Muscle layer of duodenum (tissue), 2 donors: Measurements from ENCODE around the gene PDE11A.

Experiments
- H3K27ac ChIP-seq: one replicate; pipeline ENCODE4 v1.7.0; 2013; ENCODE audit warnings: mild to moderate bottlenecking, low read length
- H3K27me3 ChIP-seq: one replicate; pipeline ENCODE4 v1.7.0; 2013; ENCODE audit warnings: low read depth, mild to moderate bottlenecking, control low read depth, low read length
- H3K36me3 ChIP-seq, 2 donors: one replicate each; pipeline ENCODE4 v1.7.0; 2013; ENCODE audit warnings: low read length in 2 of 2, control low read depth in 1 of 2, mild to moderate bottlenecking in 1 of 2; ENCODE audit not compliant: insufficient read depth in 2 of 2, control insufficient read depth in 1 of 2
- H3K4me1 ChIP-seq, 2 donors: one replicate each; pipeline ENCODE4 v1.7.0; 2013; ENCODE audit warnings: low read length in 2 of 2, mild to moderate bottlenecking in 2 of 2, control low read depth in 1 of 2, moderate library complexity in 1 of 2; ENCODE audit not compliant: insufficient read depth in 2 of 2, control insufficient read depth in 1 of 2
- H3K4me3 ChIP-seq, 2 donors: one replicate each; pipeline ENCODE4 v1.7.0; 2013; ENCODE audit warnings: low read length in 2 of 2, low read depth in 1 of 2, mild to moderate bottlenecking in 1 of 2
- H3K9me3 ChIP-seq, 2 donors: one replicate each; pipeline ENCODE4 v1.7.0; 2013; ENCODE audit warnings: low read length in 2 of 2, control low read depth in 1 of 2, mild to moderate bottlenecking in 1 of 2; ENCODE audit not compliant: control insufficient read depth in 1 of 2
- donor health status: healthy.

Gene PDE11A

DNA sequence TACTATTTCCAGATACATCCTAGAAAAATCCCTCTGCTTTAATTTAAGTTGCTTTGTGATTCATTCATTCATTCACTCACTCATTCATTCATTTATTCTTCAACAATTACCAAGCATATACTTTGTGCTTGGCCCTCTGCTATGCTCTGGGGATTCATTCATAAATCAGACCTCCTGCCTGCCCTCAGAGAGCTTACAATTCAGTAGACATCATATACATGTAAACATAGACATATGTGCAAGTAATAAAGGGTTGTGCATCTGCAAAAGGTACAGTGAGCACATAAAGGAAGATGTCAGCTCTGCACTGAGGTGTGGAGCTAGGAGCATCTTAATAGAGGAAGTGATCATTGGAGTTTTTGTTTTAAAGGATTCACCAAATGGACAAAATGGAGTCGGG, 490.6 kb downstream of the PDE11A start:
- no peaks in the 10 kb centered on the region for H3K9me3 ChIP-seq
- no peaks in the 10 kb centered on the region for H3K27me3 ChIP-seq
- H3K4me3 ChIP-seq: no peak overlapping the region
- H3K27ac ChIP-seq: no peak overlapping the region
- no peaks in the 10 kb centered on the region for H3K36me3 ChIP-seq
- H3K4me1 ChIP-seq: no peaks in the 10 kb centered on the region

DNA sequence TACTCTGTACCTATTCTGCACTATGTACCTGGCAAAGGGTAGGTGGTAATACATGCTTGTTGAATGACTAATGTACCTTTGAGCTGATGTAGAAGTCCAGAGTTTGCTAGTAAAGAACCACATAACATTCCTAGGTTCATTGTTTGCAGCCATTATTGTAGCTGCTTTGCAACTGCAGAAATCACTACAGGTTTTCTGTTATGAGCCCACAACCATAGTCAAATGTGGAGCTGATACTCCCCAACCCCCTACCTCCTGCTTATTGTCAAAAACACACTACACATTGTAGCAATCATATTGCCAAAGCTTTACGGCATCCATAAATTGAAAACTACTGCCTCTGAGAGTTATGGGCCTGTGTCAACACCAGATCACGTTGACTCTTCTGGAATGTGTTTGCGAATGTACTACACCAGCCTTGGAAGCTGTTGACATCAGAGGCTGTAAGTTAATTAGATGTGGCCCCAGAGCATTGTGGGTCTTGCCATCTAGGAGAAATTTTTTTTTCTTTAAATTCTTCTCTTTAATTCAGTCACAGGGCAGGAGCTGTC, 493.0 kb downstream of the PDE11A start:
- no peak overlapping the region for H3K27ac ChIP-seq
- no peaks in the 10 kb centered on the region for H3K9me3 ChIP-seq

DNA sequence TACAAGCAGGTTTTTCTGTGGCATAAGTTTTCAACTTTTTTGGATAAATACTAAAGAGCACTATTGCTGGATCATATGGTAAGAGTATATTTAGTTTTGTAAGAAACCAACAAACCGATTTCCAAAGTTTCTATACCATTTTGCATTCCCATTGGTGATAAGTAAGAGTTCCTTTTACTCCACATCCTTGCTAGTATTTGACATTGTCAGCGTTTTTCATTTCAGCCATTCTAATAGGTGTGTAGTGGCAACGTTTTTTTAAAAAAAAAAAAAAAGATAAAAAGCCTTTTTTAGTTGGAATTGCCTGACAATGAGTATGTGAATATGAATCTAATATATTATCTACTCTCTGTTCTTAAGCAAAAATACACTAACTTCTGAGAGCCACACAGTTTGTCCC, 494.1 kb downstream of the PDE11A start:
- no peaks in the 10 kb centered on the region for H3K4me1 ChIP-seq
- no peaks in the 10 kb centered on the region for H3K36me3 ChIP-seq
- no peak overlapping the region for H3K4me3 ChIP-seq
- H3K27ac ChIP-seq: no peak overlapping the region
- no peaks in the 10 kb centered on the region for H3K9me3 ChIP-seq
- no peaks in the 10 kb centered on the region for H3K27me3 ChIP-seq

More for the DNA sequence above, 493.0 kb downstream of the PDE11A start:
- H3K4me1 ChIP-seq: no peaks in the 10 kb centered on the region
- H3K36me3 ChIP-seq: no peaks in the 10 kb centered on the region
- H3K4me3 ChIP-seq: no peak overlapping the region
- H3K27me3 ChIP-seq: no peaks in the 10 kb centered on the region

DNA sequence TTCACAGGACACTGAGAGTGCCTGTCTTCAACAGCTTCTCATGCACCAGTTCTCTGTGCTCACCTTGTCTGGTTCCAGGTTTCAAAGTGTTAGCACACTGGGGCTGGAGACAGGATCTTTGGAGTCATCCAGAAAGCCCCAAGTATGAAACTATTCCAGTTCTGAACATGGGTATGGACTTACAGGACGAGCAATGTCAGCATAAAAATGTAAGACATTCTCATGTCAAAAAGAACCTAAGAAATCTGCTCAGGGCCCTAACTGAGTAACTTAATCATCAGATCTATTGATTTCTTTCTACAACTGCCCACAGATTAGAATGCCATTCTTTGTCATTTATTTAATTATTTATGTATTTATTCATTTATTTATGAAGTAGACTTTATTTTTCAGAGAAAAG, 495.5 kb downstream of the PDE11A start:
- no peak overlapping the region for H3K4me3 ChIP-seq
- no peaks in the 10 kb centered on the region for H3K4me1 ChIP-seq
- H3K27me3 ChIP-seq: no peaks in the 10 kb centered on the region
- no peak overlapping the region for H3K27ac ChIP-seq
- H3K9me3 ChIP-seq: no peaks in the 10 kb centered on the region
- H3K36me3 ChIP-seq: no peaks in the 10 kb centered on the region

DNA sequence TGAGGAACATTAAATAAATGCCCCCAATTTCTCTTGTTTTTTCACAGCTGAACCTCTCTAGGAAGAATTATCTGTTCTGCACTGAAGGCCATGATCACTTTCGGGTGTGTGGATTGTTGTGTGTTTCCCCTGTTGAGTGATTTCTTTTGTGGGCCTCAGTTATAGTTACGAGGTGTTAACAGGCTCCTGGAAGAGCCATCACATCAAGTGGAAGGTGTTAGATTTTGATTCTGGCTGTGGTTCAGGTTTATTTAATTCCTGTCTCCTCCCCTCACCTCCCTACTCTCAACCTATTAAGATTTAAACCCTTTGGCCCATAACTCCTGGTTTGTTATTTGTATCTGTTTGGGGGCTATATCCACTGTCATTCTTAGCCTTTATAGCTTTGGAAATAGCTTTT, 497.2 kb downstream of the PDE11A start:
- H3K4me1 ChIP-seq: peaks cover 0 to 5% of the 10 kb centered on the region in 2 donors
- no peaks in the 10 kb centered on the region for H3K27me3 ChIP-seq
- H3K27ac ChIP-seq: no peak overlapping the region
- no peak overlapping the region for H3K4me3 ChIP-seq
- no peaks in the 10 kb centered on the region for H3K9me3 ChIP-seq
- H3K36me3 ChIP-seq: no peaks in the 10 kb centered on the region

DNA sequence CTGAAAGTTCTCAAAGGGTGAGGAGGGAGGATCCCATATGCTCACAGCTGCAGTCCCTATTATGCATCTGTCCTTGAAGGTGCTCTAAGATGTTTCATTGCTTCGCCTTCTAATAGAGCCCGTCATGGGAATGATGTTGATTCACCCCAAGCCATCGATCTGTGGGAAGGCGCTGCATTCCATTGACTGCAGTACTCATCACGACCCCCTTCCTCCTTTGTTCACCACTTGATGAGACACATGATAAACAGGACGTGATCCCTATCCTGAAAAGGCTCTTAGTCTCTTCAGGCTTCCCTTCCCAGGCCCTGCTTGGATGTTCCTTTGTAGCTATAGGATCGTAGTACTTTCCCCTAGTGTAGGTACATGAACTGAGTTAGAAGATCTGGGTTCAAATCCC, 498.2 kb downstream of the PDE11A start:
- H3K36me3 ChIP-seq: no peaks in the 10 kb centered on the region
- H3K4me3 ChIP-seq: no peak overlapping the region
- H3K9me3 ChIP-seq: no peaks in the 10 kb centered on the region
- H3K4me1 ChIP-seq: peaks cover 0 to 5% of the 10 kb centered on the region in 2 donors
- H3K27ac ChIP-seq: no peak overlapping the region
- H3K27me3 ChIP-seq: no peaks in the 10 kb centered on the region
